GM11168 (cell line): ENCODE measurements around the gene LIN9.

ENCODE experiments used
- in situ Hi-C: fragments of 300-500 bp; cut with MboI; formaldehyde crosslinking; loops from one replicate; pipeline ENCODE4 v1.12.0; 2022; ENCODE audit warnings: low sequenced_read_pairs; ENCODE audit not compliant: unreplicated experiment

Gene LIN9

GRCh38 chr1:226220473-226221189 is 88.3 kb downstream of the LIN9 start:
- in situ Hi-C loops: no loop called here

- in situ Hi-C loops: no loop called here
Measured at GRCh38 chr1:226217273-226217672, 91.7 kb downstream of the LIN9 start.

GRCh38 chr1:226216056-226216455 is 92.9 kb downstream of the LIN9 start:
- in situ Hi-C loops: no loop called here

- in situ Hi-C loops: no loop called here
Measured at GRCh38 chr1:226215239-226215638, 93.7 kb downstream of the LIN9 start.

GRCh38 chr1:226212545-226212944 is 96.4 kb downstream of the LIN9 start:
- in situ Hi-C loops: no loop called here

- in situ Hi-C loops: no loop called here
Measured at GRCh38 chr1:226211181-226211821, 97.7 kb downstream of the LIN9 start.

GRCh38 chr1:226210571-226211176 is 98.3 kb downstream of the LIN9 start:
- in situ Hi-C loops: no loop called here

GRCh38 chr1:226209307-226210059 is 99.5 kb downstream of the LIN9 start:
- in situ Hi-C loops: no loop called here

GRCh38 chr1:226207048-226207447 is 101.9 kb downstream of the LIN9 start:
- in situ Hi-C loops: no loop called here

- in situ Hi-C loops: loop anchor here (5.0 kb wide), 1 partner anchor 123 kb away; no protein-coding TSS in a partner anchor
Measured at GRCh38 chr1:226204198-226204597, 104.8 kb downstream of the LIN9 start.

- in situ Hi-C loops: loop anchor here (5.0 kb wide), 1 partner anchor 124 kb away; no protein-coding TSS in a partner anchor
Measured at GRCh38 chr1:226203655-226204054, 105.3 kb downstream of the LIN9 start.

GRCh38 chr1:226203240-226203639 is 105.7 kb downstream of the LIN9 start:
- in situ Hi-C loops: loop anchor here (5.0 kb wide), 1 partner anchor 124 kb away; no protein-coding TSS in a partner anchor

GRCh38 chr1:226202666-226203065 is 106.3 kb downstream of the LIN9 start:
- in situ Hi-C loops: loop anchor here (5.0 kb wide), 1 partner anchor 125 kb away; no protein-coding TSS in a partner anchor

GRCh38 chr1:226202246-226202645 is 106.7 kb downstream of the LIN9 start:
- in situ Hi-C loops: loop anchor here (5.0 kb wide), 1 partner anchor 125 kb away; no protein-coding TSS in a partner anchor

GRCh38 chr1:226201029-226201593 is 107.9 kb downstream of the LIN9 start:
- in situ Hi-C loops: loop anchor here (5.0 kb wide), 1 partner anchor 126 kb away; no protein-coding TSS in a partner anchor

- in situ Hi-C loops: loop anchor here (5.0 kb wide), 1 partner anchor 127 kb away; no protein-coding TSS in a partner anchor
Measured at GRCh38 chr1:226199971-226200370, 109.0 kb downstream of the LIN9 start.

GRCh38 chr1:226195144-226195543 is 113.8 kb downstream of the LIN9 start:
- in situ Hi-C loops: no loop called here

GRCh38 chr1:226187380-226187779 is 121.6 kb downstream of the LIN9 start:
- in situ Hi-C loops: loop anchor here (5.0 kb wide), 1 partner anchor 55 kb away; no protein-coding TSS in a partner anchor

- in situ Hi-C loops: loop anchor here (5.0 kb wide), 1 partner anchor 55 kb away; no protein-coding TSS in a partner anchor
Measured at GRCh38 chr1:226187019-226187322, 122.0 kb downstream of the LIN9 start.
